Parathyroid adenoma (tissue), 2 donors: ENCODE measurements around the gene NLRP8.
A peak's percentile ranks its signal among the peaks of the same experiment; 100 is the strongest.

ENCODE experiments used
- H2AFZ ChIP-seq: fragments of 300-600 bp; sonication (generic); one replicate; pipeline ENCODE4 v1.7.0; 2017; ENCODE audit warnings: antibody characterized with exemption, mild to moderate bottlenecking
- H3K27ac ChIP-seq: fragments of 300-600 bp; sonication (generic); one replicate; pipeline ENCODE4 v1.7.0; 2017
- H3K27me3 ChIP-seq: fragments of 300-600 bp; sonication (generic); one replicate; pipeline ENCODE4 v1.7.0; 2017; ENCODE audit warnings: low read length; ENCODE audit not compliant: control insufficient read depth, insufficient read depth
- H3K36me3 ChIP-seq: fragments of 300-600 bp; sonication (generic); one replicate; pipeline ENCODE4 v1.7.0; 2017; ENCODE audit warnings: low read length; ENCODE audit not compliant: control insufficient read depth, insufficient read depth
- H3K4me1 ChIP-seq: fragments of 300-600 bp; sonication (generic); one replicate; pipeline ENCODE4 v1.7.0; 2017; ENCODE audit warnings: control low read depth
- H3K4me2 ChIP-seq: fragments of 300-600 bp; sonication (generic); one replicate; pipeline ENCODE4 v1.7.0; 2017; ENCODE audit warnings: low read length
- H3K4me3 ChIP-seq: fragments of 300-600 bp; sonication (generic); one replicate; pipeline ENCODE4 v1.7.0; 2017; ENCODE audit warnings: low read depth, low read length
- H3K79me2 ChIP-seq: fragments of 300-600 bp; sonication (generic); one replicate; pipeline ENCODE4 v1.7.0; 2017; ENCODE audit warnings: control low read depth
- H3K9ac ChIP-seq: fragments of 300-600 bp; sonication (generic); one replicate; pipeline ENCODE4 v1.7.0; 2017; ENCODE audit warnings: mild to moderate bottlenecking
- H3K9me3 ChIP-seq: fragments of 300-600 bp; sonication (generic); one replicate; pipeline ENCODE4 v1.7.0; 2017; ENCODE audit warnings: low read length; ENCODE audit not compliant: control insufficient read depth
- TF ChIP-seq, protein P1 (sequence below): fragments of 300-600 bp; sonication (generic); IDR thresholded peaks from one replicate; pipeline ENCODE4 v1.7.0; 2017; ENCODE audit warnings: antibody characterized with exemption, mild to moderate bottlenecking
- donor health status: primary hyperparathyroidism.

Gene NLRP8

DNA sequence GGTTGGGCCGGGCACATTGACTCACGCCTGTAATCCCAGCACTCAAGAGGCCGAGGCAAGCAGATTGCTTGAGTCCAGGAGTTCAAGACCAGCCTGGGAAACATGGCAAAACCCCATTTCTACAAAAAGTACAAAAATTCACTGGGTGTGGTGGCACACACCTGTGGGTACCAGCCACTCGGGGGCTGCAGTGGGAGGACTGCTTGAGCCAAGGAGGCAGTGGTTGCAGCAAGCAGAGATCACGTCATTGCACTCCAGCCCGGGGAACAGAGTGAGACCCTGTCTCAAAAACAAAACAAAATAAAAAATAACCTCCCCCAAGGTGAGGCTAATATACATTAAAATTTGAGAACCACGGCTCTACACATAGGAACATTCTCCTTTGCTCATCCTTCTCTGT, 40.3 kb upstream of the NLRP8 start:
- H3K36me3 ChIP-seq: no peaks in the 10 kb centered on the region
- TF ChIP-seq, protein P1, sequence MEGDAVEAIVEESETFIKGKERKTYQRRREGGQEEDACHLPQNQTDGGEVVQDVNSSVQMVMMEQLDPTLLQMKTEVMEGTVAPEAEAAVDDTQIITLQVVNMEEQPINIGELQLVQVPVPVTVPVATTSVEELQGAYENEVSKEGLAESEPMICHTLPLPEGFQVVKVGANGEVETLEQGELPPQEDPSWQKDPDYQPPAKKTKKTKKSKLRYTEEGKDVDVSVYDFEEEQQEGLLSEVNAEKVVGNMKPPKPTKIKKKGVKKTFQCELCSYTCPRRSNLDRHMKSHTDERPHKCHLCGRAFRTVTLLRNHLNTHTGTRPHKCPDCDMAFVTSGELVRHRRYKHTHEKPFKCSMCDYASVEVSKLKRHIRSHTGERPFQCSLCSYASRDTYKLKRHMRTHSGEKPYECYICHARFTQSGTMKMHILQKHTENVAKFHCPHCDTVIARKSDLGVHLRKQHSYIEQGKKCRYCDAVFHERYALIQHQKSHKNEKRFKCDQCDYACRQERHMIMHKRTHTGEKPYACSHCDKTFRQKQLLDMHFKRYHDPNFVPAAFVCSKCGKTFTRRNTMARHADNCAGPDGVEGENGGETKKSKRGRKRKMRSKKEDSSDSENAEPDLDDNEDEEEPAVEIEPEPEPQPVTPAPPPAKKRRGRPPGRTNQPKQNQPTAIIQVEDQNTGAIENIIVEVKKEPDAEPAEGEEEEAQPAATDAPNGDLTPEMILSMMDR: no peak

DNA sequence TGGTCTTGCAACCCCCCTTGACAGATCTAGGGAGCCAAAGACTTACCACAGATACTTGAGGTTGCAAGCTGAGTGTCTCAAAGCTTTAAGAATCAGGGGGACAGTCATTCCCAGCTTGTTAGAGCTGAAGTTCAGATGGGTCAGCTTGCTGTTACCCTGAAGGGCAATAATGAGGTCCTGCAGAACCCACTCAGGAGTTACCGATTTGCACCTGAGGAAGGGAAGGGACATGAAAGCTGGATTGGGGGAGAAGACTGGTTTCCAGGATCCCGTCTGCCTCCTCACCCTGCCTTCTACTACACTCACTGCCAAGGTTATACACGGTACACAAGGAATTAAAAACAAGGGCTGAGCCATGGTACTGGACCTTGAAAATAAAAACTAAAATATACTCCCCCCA, 39.9 kb upstream of the NLRP8 start:
- TF ChIP-seq, protein P1: no peak
- no peaks in the 10 kb centered on the region for H3K79me2 ChIP-seq
- no peaks in the 10 kb centered on the region for H3K36me3 ChIP-seq
- no peak overlapping the region for H3K27ac ChIP-seq
- H3K27me3 ChIP-seq: no peaks in the 10 kb centered on the region
- no peak overlapping the region for H3K4me2 ChIP-seq
- H3K9ac ChIP-seq: no peak overlapping the region
- H3K4me3 ChIP-seq: no peak overlapping the region
- H3K9me3 ChIP-seq: no peaks in the 10 kb centered on the region
- no peaks in the 10 kb centered on the region for H3K4me1 ChIP-seq
- no peak overlapping the region for H2AFZ ChIP-seq

More for the DNA sequence above, 40.3 kb upstream of the NLRP8 start:
- Histone ChIP-seq H3K4me2 (no peak overlapping the region), H3K79me2 (no peaks in the 10 kb centered on the region), H3K9me3 (no peaks in the 10 kb centered on the region), H3K27me3 (no peaks in the 10 kb centered on the region), H3K4me1 (no peaks in the 10 kb centered on the region), H3K9ac (no peak overlapping the region), H2AFZ (no peak overlapping the region), H3K27ac (no peak overlapping the region), H3K4me3 (no peak overlapping the region)

DNA sequence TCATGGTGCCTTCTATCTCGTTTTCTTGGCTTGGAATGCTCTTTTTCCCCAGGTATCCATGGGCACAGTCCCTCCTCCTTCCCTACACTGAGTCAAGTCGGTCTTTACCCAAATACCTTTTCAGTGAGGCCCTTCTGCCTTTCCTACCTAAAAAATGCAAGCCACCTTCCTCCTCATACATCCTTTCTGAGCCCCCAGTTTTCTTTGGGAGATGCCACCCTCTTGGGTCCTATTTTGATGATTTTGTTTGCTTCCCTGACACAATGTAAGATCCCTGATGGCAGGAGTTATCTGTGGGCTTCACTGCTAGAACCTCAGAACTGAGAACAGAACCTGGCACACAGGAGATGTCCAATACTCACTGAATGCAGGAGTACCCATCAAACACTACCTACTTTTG, 37.8 kb upstream of the NLRP8 start:
- Histone ChIP-seq H3K4me1 (no peaks in the 10 kb centered on the region), H3K27me3 (no peaks in the 10 kb centered on the region), H3K9me3 (no peaks in the 10 kb centered on the region), H3K4me2 (no peak overlapping the region), H3K36me3 (no peaks in the 10 kb centered on the region), H2AFZ (no peak overlapping the region), H3K9ac (no peak overlapping the region), H3K79me2 (no peaks in the 10 kb centered on the region), H3K27ac (no peak overlapping the region), H3K4me3 (no peak overlapping the region)
- TF ChIP-seq, protein P1: no peak

DNA sequence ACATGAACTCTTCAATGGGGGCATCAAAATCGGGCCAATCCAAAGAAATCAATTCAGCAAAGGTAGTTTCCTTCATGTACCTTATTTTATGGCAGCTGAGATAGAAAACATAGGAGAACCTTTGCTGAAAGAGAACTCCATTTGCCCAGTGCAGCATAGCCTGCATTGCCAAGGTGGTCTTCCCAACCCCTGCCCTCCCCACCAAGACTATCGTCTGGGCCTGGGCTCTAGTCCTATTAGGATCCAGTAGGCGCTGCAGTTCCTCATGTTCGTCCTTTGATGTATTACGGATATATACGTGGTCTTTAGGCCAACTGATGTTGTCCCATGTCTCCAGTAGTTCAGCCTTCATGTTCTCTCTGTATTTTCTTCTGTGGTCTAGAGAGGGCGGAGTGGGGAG, 34.7 kb upstream of the NLRP8 start:
- H3K4me3 ChIP-seq: no peak overlapping the region
- no peaks in the 10 kb centered on the region for H3K4me1 ChIP-seq
- TF ChIP-seq, protein P1: no peak
- H3K9me3 ChIP-seq: peaks cover 3% of the 10 kb centered on the region
- H3K9ac ChIP-seq: no peak overlapping the region
- H3K27ac ChIP-seq: no peak overlapping the region
- H3K79me2 ChIP-seq: no peaks in the 10 kb centered on the region
- no peaks in the 10 kb centered on the region for H3K36me3 ChIP-seq
- no peak overlapping the region for H2AFZ ChIP-seq
- no peak overlapping the region for H3K4me2 ChIP-seq
- no peaks in the 10 kb centered on the region for H3K27me3 ChIP-seq

DNA sequence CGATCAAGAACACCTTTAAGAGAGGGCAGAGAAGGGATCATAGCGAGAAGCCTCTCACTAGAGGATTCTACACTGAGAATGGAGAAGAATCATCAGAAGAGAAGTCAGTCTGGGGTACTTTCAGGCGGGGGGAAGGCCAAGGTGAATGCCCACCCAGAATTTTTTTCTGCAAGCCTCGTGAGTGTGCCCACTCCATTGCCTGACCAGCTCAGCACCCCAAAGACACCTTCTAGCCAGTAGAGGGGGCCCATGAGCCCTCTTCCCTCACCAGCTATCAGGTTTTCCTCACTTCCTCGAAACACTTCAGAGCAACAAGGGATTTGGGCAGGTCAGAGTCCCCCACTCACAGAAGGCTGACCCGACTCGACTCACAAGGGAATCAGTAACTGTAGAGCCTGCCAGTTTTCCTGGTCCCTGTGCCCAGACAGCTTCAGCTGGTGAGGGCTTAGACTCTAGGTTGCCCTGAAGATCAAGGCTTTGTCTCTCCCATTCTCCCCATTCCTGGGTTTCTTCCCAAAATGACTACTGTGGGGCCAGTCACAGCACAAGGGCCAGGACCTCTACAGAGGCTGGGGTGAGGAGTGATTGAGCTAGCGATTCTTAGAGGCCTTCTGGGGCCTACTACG, 33.9 kb upstream of the NLRP8 start:
- TF ChIP-seq, protein P1: peak; percentile 39
- no peak overlapping the region for H3K9ac ChIP-seq
- H3K9me3 ChIP-seq: peaks cover 3% of the 10 kb centered on the region
- no peaks in the 10 kb centered on the region for H3K79me2 ChIP-seq
- H3K36me3 ChIP-seq: no peaks in the 10 kb centered on the region
- H3K4me1 ChIP-seq: no peaks in the 10 kb centered on the region
- H3K27me3 ChIP-seq: no peaks in the 10 kb centered on the region
- H3K4me3 ChIP-seq: no peak overlapping the region
- no peak overlapping the region for H2AFZ ChIP-seq
- no peak overlapping the region for H3K4me2 ChIP-seq
- H3K27ac ChIP-seq: no peak overlapping the region
